Activated naive CD8-positive, alpha-beta T cell treated with anti-CD3 and anti-CD28 coated beads for 36 hours (primary cell): ENCODE results near the gene CDC42EP1. TPM values are rescaled to one million over a fixed set of nuclear protein-coding genes. Genes with fewer than 3 reads are reported as not detected.
"Not testable (repeated sequence)": the region's sequence is repeated elsewhere in the genome, so short reads cannot be mapped to it uniquely, and the experiment has no call there.

Source experiments
- DNase-seq: peaks from one replicate; pipeline ENCODE4 v3.0.0; 2021
- H3K27ac Mint-ChIP-seq: one replicate; pipeline ENCODE4 v1.8.0; 2022; ENCODE audit warnings: mild to moderate bottlenecking, moderate library complexity, mixed read lengths
- H3K27me3 Mint-ChIP-seq: one replicate; pipeline ENCODE4 v1.8.0; 2022; ENCODE audit warnings: mild to moderate bottlenecking, mixed read lengths
- H3K36me3 Mint-ChIP-seq: one replicate; pipeline ENCODE4 v1.8.0; 2021; ENCODE audit warnings: mild to moderate bottlenecking, mixed read lengths
- H3K4me1 Mint-ChIP-seq: one replicate; pipeline ENCODE4 v1.8.0; 2021; ENCODE audit warnings: mixed read lengths
- H3K4me3 Mint-ChIP-seq: one replicate; pipeline ENCODE4 v1.8.0; 2022; ENCODE audit warnings: mild to moderate bottlenecking, moderate library complexity, mixed read lengths
- H3K9me3 Mint-ChIP-seq: one replicate; pipeline ENCODE4 v1.8.0; 2022; ENCODE audit warnings: mixed read lengths
- total RNA-seq, 2 experiments: library from RNA; stranded (reverse); gene quantifications; one replicate each; pipeline ENCODE4 v1.2.3, GENCODE V29; 2021

Gene CDC42EP1
- total RNA-seq, 2 experiments from 2014 or later = 0.25 to 0.32 TPM

- no peak overlapping the region for H3K27ac Mint-ChIP-seq
- H3K4me3 Mint-ChIP-seq = no peak overlapping the region
- H3K9me3 Mint-ChIP-seq = no peaks in the 10 kb centered on the region
- H3K36me3 Mint-ChIP-seq = no peaks in the 10 kb centered on the region
- H3K27me3 Mint-ChIP-seq = peaks cover 22% of the 10 kb centered on the region
- peaks cover 11% of the 10 kb centered on the region for H3K4me1 Mint-ChIP-seq
- no peak for DNase-seq
Measured at GRCh38 chr22:37546437-37547250, 13.6 kb upstream of the CDC42EP1 start.

- Mint-ChIP-seq H3K4me1 (peaks cover 5% of the 10 kb centered on the region), H3K36me3 (no peaks in the 10 kb centered on the region), H3K4me3 (no peak overlapping the region), H3K27me3 (peaks cover 23% of the 10 kb centered on the region), H3K27ac (no peak overlapping the region), H3K9me3 (no peaks in the 10 kb centered on the region)
- no peak for DNase-seq
Measured at GRCh38 chr22:37547251-37547741, 13.0 kb upstream of the CDC42EP1 start.

- no peak for DNase-seq
- no peaks in the 10 kb centered on the region for H3K9me3 Mint-ChIP-seq
- peaks cover 5% of the 10 kb centered on the region for H3K4me1 Mint-ChIP-seq
- H3K36me3 Mint-ChIP-seq = no peaks in the 10 kb centered on the region
- H3K27ac Mint-ChIP-seq = no peak overlapping the region
- H3K27me3 Mint-ChIP-seq = peaks cover 13% of the 10 kb centered on the region
- no peak overlapping the region for H3K4me3 Mint-ChIP-seq
Measured at GRCh38 chr22:37549704-37550059, 10.6 kb upstream of the CDC42EP1 start.

GRCh38 chr22:37550921-37551320 lies 9.4 kb upstream of the CDC42EP1 start:
- H3K27ac Mint-ChIP-seq, DNase-seq, H3K9me3 Mint-ChIP-seq, H3K4me3 Mint-ChIP-seq, H3K36me3 Mint-ChIP-seq, H3K4me1 Mint-ChIP-seq, H3K27me3 Mint-ChIP-seq: not testable (repeated sequence)

GRCh38 chr22:37551981-37552380 lies 8.3 kb upstream of the CDC42EP1 start:
- no peak for DNase-seq
- Mint-ChIP-seq H3K27me3 (peaks cover 13% of the 10 kb centered on the region), H3K4me3 (no peak overlapping the region), H3K9me3 (no peaks in the 10 kb centered on the region), H3K27ac (no peak overlapping the region), H3K4me1 (no peaks in the 10 kb centered on the region), H3K36me3 (no peaks in the 10 kb centered on the region)

- no peaks in the 10 kb centered on the region for H3K4me1 Mint-ChIP-seq
Measured at GRCh38 chr22:37552524-37553163, 7.6 kb upstream of the CDC42EP1 start.

GRCh38 chr22:37553725-37554124 lies 6.6 kb upstream of the CDC42EP1 start:
- no peak overlapping the region for H3K4me3 Mint-ChIP-seq
- H3K36me3 Mint-ChIP-seq = no peaks in the 10 kb centered on the region
- DNase-seq = no peak
- H3K9me3 Mint-ChIP-seq = no peaks in the 10 kb centered on the region
- H3K4me1 Mint-ChIP-seq = no peaks in the 10 kb centered on the region
- peaks cover 29% of the 10 kb centered on the region for H3K27me3 Mint-ChIP-seq
- no peak overlapping the region for H3K27ac Mint-ChIP-seq

More at GRCh38 chr22:37552524-37553163, 7.6 kb upstream of the CDC42EP1 start:
- H3K9me3 Mint-ChIP-seq = no peaks in the 10 kb centered on the region
- H3K4me3 Mint-ChIP-seq = no peak overlapping the region
- no peaks in the 10 kb centered on the region for H3K36me3 Mint-ChIP-seq
- H3K27ac Mint-ChIP-seq = no peak overlapping the region
- H3K27me3 Mint-ChIP-seq = peaks cover 18% of the 10 kb centered on the region
- no peak for DNase-seq

GRCh38 chr22:37555029-37555428 lies 5.3 kb upstream of the CDC42EP1 start:
- Mint-ChIP-seq H3K4me3 (no peak overlapping the region), H3K27ac (no peak overlapping the region), H3K9me3 (no peaks in the 10 kb centered on the region), H3K36me3 (no peaks in the 10 kb centered on the region), H3K27me3 (peaks cover 42% of the 10 kb centered on the region), H3K4me1 (no peaks in the 10 kb centered on the region)
- DNase-seq = no peak

GRCh38 chr22:37556710-37557109 lies 3.6 kb upstream of the CDC42EP1 start:
- DNase-seq = no peak
- H3K9me3 Mint-ChIP-seq = no peaks in the 10 kb centered on the region
- H3K27me3 Mint-ChIP-seq = peaks cover 48% of the 10 kb centered on the region
- no peak overlapping the region for H3K27ac Mint-ChIP-seq
- no peaks in the 10 kb centered on the region for H3K36me3 Mint-ChIP-seq
- no peak overlapping the region for H3K4me3 Mint-ChIP-seq
- H3K4me1 Mint-ChIP-seq = peaks cover under 1% of the 10 kb centered on the region

- DNase-seq = no peak
- no peaks in the 10 kb centered on the region for H3K36me3 Mint-ChIP-seq
- H3K27ac Mint-ChIP-seq = no peak overlapping the region
- H3K9me3 Mint-ChIP-seq = no peaks in the 10 kb centered on the region
- H3K4me1 Mint-ChIP-seq = peaks cover 7% of the 10 kb centered on the region
- H3K27me3 Mint-ChIP-seq = peaks cover 55% of the 10 kb centered on the region
- no peak overlapping the region for H3K4me3 Mint-ChIP-seq
Measured at GRCh38 chr22:37557321-37558001, 2.8 kb upstream of the CDC42EP1 start.

- H3K36me3 Mint-ChIP-seq = no peaks in the 10 kb centered on the region
- H3K27ac Mint-ChIP-seq = no peak overlapping the region
- no peak overlapping the region for H3K4me3 Mint-ChIP-seq
- no peaks in the 10 kb centered on the region for H3K9me3 Mint-ChIP-seq
- peaks cover 68% of the 10 kb centered on the region for H3K27me3 Mint-ChIP-seq
- H3K4me1 Mint-ChIP-seq = peaks cover 10% of the 10 kb centered on the region
- DNase-seq = no peak
Measured at GRCh38 chr22:37558815-37559214, 1.5 kb upstream of the CDC42EP1 start.

- Mint-ChIP-seq H3K27me3 (peaks cover 73% of the 10 kb centered on the region), H3K4me3 (no peak overlapping the region), H3K36me3 (no peaks in the 10 kb centered on the region)
Measured at GRCh38 chr22:37559521-37559900, 769 bp upstream of the CDC42EP1 start.

GRCh38 chr22:37560608-37561211 lies 430 bp downstream of the CDC42EP1 start:
- peaks cover 82% of the 10 kb centered on the region for H3K27me3 Mint-ChIP-seq
- H3K36me3 Mint-ChIP-seq = no peaks in the 10 kb centered on the region
- DNase-seq = no peak
- no peaks in the 10 kb centered on the region for H3K9me3 Mint-ChIP-seq
- H3K4me3 Mint-ChIP-seq = peak overlapping the region; percentile 57
- H3K4me1 Mint-ChIP-seq = peaks cover 10% of the 10 kb centered on the region
- H3K27ac Mint-ChIP-seq = no peak overlapping the region

More at GRCh38 chr22:37559521-37559900, 769 bp upstream of the CDC42EP1 start:
- DNase-seq = no peak
- no peaks in the 10 kb centered on the region for H3K9me3 Mint-ChIP-seq
- H3K4me1 Mint-ChIP-seq = peaks cover 10% of the 10 kb centered on the region
- H3K27ac Mint-ChIP-seq = no peak overlapping the region

GRCh38 chr22:37561212-37562048 lies 1.1 kb downstream of the CDC42EP1 start:
- peaks cover 77% of the 10 kb centered on the region for H3K27me3 Mint-ChIP-seq
- peak overlapping the region; percentile 29 for H3K27ac Mint-ChIP-seq
- no peaks in the 10 kb centered on the region for H3K9me3 Mint-ChIP-seq
- peak overlapping the region; percentile 59 for H3K4me3 Mint-ChIP-seq
- DNase-seq = peak; percentile 85
- H3K4me1 Mint-ChIP-seq = peaks cover 14% of the 10 kb centered on the region
- no peaks in the 10 kb centered on the region for H3K36me3 Mint-ChIP-seq
